Forelimb muscle (tissue), 1 donor: ENCODE results near the gene LCN10. TPM values are rescaled to one million over a fixed set of nuclear protein-coding genes. Genes with fewer than 3 reads are reported as not detected.
"Not testable (repeated sequence)": the region's sequence is repeated elsewhere in the genome, so short reads cannot be mapped to it uniquely, and the experiment has no call there.

ENCODE experiments used
- DNase-seq: peaks from one replicate; pipeline ENCODE4 v3.0.0-alpha.2; 2013; ENCODE audit warnings: low read depth
- polyA plus RNA-seq: library from polyadenylated mRNA; unstranded; fragments of 120-200 nt; gene quantifications from one replicate; pipeline ENCODE4 v1.2.1, GENCODE V29; 2013; ENCODE audit not compliant: insufficient read length

The LCN10 gene
- polyA plus RNA-seq: 20.2 TPM

DNA sequence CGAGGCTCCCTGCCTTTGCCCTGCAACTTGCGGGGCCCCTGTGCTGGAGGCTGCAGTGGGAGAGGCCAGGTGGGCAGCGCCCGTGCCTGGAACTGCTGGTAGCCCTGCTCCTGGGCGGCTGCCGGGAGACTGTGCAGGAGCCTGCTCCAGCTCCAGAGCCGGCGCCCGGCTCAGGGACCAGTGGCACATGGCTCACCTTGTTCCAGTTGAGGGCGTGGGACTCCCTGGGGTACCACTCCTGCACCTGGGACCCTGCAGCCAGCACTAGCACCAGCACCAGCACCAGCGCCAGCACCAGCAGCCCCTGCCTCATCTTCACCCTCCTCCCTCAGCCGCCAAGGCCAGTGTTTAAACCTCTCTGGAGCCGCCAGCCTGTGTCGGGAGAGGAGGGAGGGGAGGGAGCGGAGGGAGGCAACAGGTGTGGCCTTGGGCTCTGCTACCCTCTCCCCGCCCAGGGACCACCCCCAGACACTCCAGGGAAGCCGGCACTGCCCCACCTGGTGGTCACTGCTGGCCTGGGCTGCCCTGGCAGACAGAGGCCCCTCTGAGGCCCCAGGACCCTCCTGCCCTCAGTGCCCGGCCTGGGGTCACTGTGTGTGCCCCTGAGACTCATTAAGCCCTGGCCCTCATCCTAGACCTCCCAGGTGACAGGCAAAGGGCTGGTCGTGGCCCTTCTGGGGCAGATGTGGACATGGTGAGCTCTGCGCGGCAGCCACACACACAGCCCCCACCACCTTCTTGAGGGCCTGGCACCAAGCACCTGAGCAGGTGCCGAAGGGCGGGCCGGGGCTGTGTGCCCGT lies at the start of gene LCN10:
Gene LCN10 (minus strand): TSS at position 350 of the 801 bp plus-strand sequence. CDS start 37 bp downstream, at position 313.
- no peak for DNase-seq

DNA sequence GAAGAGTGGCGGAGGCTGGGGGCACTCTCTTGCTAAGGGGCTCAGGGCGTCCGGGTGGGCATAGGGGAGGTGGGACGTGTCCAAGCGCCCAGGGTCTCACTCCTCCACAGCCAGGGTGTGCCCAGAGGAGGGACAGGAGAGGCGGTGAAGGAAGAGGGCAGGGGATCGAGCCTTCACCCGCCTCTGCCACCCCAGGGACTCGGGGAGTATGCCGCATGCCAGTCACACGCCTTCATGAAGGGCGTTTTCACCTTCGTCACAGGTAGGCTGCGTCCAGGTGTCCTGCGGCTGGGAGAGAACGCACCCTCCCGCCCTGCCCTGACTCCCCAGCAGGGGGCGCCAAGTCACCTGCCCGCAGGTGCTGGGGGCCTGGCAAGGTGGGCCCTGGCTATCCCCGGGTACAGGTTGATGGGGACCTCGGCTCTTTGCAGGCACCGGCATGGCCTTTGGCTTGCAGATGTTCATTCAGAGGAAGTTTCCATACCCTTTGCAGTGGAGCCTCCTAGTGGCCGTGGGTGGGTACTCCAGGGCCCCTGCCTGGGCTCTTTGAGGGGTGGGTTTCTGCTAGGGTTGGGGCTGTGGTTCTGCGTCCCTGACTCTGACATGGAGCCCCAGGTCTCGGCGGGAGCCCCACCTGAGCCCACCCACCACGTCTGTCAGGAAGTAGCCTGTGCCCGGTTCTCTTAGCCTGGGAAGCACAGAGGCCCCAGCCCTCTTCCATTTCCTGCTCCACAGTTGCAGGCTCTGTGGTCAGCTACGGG lies 49.0 kb upstream of the LCN10 start:
- no peak for DNase-seq

DNA sequence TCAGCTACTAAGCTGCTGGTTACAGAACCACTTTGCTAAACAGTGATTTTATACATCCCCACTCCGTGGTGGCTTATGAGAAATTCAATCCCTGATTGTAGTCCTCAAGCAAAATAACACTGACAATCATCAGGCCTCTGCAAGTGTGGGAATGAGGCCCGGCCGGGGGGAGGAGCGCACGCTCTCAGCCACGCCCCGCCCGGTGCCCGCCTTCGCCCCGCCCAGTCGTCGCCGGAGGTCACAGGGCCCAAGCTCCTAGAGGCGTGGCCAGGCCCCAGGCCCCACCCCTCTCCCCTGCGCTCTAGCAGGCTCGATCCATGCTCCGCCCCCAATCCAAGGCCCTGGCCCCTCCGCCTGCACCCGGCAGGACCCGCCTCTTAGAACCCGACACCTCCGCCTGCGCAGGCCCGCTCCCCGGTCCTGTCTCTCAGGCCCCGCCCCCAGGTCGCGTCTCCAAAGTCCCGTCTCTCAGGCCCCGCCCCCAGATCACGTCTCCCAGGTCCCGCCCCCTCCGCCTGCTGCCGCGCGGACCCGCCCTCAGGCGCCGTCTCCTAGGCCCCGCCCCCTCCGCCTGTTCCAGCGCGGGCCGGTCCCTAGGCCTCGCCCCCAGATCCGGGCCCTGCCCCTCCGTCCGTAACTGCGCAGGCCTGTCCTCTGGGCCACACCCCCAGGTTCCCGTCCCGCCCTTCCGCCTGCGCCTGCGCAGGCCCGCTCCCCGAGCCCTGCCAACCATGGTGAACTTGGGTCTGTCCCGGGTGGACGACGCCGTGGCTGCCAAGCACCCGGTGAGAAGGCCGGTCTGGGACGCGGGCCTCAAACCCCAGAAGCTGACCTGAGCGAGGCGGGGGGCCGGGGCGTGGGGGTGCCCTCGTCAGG lies 48.1 kb upstream of the LCN10 start, which contains the start of gene TMEM141:
Gene TMEM141 (plus strand): TSS at position 705 of the 876 bp plus-strand sequence. CDS start 27 bp downstream, at position 732.
- DNase-seq: peak; percentile 92

DNA sequence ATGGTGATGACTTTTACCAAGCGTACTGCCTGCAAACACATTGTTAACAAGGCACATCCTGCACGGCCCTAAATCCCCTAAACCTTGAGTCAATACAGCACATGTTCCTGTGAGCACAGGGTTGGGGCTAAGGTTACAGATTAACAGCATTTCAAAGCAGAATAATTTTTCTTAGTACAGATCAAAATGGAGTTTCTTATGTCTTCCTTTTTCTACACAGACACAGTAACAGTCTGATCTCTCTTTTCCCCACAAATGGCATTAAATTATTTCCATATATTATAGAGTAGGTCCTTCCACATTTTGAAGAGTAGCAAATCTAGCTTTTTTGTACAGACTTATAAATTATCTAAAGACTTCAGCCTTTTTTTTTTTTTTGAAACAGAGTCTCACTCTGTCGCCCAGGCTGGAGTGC lies 46.8 kb upstream of the LCN10 start:
- no peak for DNase-seq

DNA sequence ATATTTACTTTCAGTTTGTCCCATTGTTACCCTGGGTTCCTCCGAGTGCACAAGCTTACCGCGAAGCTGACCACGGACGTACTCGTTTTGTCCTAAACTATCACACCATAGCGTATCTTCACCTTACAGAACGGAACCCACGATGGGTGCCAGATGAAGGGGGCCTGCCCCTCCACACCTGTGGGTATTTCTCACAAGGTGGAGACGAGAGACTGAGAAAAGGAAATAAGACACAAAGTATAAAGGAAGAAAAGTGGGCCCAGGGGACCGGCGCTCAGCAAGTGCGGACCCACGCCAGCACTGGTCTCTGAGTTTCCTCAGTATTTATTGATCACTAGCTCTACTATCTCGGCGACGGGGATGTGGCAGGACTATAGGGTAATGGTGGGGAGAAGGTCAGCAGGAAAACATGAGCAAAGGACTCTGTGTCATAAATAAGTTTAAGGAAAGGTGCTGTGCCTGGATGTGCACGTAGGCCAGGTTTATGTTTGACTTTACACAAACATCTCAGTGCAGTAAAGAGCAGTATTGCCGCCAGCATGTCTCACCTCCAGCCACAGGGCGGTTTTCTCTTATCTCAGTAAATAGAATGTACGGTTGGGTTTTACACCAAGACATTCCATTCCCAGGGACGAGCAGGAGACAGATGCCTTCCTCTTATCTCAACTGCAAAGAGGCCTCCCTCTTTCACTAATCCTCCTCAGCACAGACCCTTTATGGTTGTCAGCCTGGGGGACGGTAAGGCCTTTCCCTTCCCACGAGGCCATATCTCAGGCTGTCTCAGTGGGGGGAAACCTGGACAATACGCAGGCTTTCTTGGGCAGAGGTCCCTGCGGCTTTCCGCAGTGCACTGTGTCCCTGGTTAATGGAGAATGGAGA lies 46.1 kb upstream of the LCN10 start:
- not testable (repeated sequence) for DNase-seq

DNA sequence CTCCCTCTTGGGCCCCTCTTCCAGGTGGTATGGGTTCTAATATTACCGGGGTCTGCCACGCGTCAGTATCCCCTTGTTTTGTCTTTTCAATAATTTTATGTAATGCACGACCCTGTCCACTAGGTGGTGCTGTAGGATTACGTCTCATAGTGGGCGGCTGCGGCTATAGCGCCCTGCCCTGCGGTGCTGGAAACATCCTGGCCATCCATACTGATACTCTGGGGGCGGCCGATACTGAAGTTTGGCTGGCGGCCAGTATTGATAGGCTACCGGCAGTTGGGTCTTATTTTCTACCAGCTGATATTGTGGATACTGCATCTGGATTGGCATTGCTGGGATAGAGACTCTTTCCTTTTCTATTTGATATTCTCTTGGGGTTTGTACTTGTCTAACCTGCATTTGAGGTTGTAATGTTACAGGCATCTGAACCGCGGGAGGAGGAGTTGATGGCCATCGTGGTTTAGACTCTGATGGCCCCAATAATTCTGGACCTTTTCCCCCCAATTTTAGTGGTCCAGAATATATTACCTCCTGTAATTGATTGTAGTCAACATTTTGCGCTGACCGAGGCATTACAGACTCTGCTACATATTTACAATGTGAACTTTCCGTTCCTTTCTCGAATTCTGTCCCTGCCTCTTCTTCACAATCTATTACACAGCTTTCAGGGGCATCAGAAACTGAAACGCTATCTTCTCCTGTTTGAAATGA lies 45.1 kb upstream of the LCN10 start:
- peak; percentile 39 for DNase-seq

GRCh38 chr9:136786983-136787382 lies 44.2 kb upstream of the LCN10 start:
- not testable (repeated sequence) for DNase-seq

DNA sequence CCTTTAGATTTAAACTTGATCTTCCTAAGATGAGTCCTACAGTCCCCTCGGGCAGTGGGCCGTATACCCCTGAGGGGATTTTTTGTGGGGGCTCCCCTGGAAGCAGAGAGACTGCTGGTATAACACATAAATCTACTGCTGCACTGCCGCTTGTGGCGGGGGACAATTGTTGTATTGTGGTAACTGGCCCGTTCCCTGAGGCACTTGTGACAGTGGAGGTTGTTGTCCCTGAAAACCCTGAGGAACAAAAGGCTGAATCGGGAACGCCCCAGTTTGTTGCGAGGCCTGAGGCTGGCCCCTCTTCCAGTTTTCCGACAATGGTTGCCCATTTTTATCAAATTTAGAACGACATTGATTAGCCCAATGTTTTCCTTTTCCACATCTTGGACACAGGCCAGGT lies 43.7 kb upstream of the LCN10 start:
- no peak for DNase-seq

- not testable (repeated sequence) for DNase-seq
Measured at GRCh38 chr9:136785565-136786355, 43.0 kb upstream of the LCN10 start.

DNA sequence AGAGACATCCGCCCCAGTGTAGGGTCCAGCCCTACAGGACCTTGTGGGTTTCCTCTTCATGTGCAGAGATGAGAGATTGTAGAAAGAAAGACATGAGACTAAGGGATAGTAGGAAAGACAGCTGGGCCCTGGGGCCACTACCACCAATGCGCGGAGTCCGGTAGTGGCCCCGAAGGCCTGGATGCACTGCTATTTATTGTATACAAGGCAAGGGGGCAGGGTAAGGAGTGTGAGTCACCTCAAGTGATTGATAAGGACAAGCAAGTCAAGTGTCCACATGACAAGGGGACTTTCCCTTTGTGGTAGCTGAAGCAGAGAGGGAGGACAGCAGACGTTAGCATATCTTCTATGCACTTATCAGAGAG lies 42.2 kb upstream of the LCN10 start:
- DNase-seq: no peak

DNA sequence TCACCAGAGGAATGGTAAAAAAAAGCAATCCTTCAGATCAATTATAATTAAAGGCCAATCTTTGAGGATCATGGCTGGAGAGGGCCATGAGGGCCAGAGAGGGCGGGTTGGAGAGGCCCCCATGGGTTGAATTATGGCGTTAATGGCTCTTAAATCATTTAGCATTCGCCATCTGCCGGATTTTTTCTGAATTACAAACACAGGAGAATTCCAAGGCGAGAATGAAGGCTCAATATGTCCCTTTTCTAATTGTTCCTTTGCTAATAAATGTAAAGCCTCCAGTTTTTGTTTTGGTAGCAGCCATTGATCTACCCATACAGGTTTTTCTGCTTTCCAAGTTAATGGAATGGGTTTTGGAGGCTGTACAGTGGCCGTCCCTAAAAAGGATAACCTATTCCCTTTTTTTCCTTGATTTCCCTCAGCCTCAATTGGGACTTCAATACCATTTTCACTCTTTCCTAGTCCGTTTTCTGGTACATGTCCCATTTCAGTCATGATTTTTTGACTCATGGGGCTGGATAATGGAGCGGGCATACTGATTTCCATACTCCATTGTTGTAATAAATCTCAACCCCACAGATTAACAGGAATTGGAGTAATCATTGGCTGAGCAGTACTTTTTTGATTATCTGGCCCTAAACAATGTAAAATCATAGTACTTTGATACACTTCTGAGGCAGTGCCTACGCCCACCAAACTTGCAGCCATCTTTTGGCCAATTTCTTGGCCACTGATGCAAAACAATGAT lies 41.7 kb upstream of the LCN10 start:
- no peak for DNase-seq

- DNase-seq: no peak
Measured at GRCh38 chr9:136782452-136782851, 39.7 kb upstream of the LCN10 start.

- DNase-seq: no peak
Measured at GRCh38 chr9:136779808-136780207, 37.1 kb upstream of the LCN10 start.

GRCh38 chr9:136777359-136777758 lies 34.6 kb upstream of the LCN10 start:
- DNase-seq: no peak

DNA sequence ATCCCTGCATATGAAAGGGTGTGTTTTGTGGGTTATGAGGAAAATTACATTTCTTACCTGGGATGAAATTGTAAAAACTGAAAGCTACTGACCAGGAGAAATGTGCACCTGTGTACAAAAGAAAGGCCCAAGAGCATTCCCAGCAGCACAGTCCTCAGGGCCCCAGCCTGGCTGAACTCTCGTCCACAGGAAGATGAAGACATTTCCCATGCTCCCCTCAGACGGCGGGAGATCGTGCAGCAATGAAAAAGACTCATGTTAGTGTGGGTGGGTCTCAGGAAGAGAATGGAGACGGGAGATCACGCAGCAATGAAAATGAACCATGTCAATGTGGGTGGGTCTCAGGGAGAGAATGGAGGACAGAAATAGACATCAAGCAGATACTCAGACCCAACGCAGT lies 34.2 kb upstream of the LCN10 start:
- no peak for DNase-seq

GRCh38 chr9:136775191-136775590 lies 32.5 kb upstream of the LCN10 start:
- no peak for DNase-seq

GRCh38 chr9:136774416-136775045 lies 31.8 kb upstream of the LCN10 start:
- DNase-seq: no peak

- no peak for DNase-seq
Measured at GRCh38 chr9:136773386-136774044, 30.8 kb upstream of the LCN10 start.
